GM23338 (cell line): ENCODE measurements around the gene OMP. TPM values are rescaled to one million over a fixed set of nuclear protein-coding genes. Genes with fewer than 3 reads are reported as not detected.

Experiments used
- ATAC-seq: fragments of 200-7000 bp; cut with Tn5 transposase; 3 replicates; pipeline ENCODE4 v1.9.1; 2020
- DNase-seq: peaks from one replicate; pipeline ENCODE4 v3.0.0-alpha.2; 2015; ENCODE audit warnings: low spot score
- H2AFZ ChIP-seq: fragments of 200-600 bp; sonication (generic); 2 replicates; pipeline ENCODE4 v1.8.0; 2016; ENCODE audit warnings: antibody characterized with exemption, mild to moderate bottlenecking, moderate library complexity
- H3F3A ChIP-seq: fragments of 200-600 bp; sonication (generic); replicated peaks from 2 replicates; pipeline ENCODE4 v1.8.0; 2017; ENCODE audit warnings: antibody characterized with exemption, mixed run types, low read depth
- H3K27ac ChIP-seq: fragments of 200-600 bp; sonication (generic); 2 replicates; pipeline ENCODE4 v1.6.1; 2016; ENCODE audit warnings: low read depth
- H3K27me3 ChIP-seq: fragments of 200-600 bp; sonication (generic); 2 replicates; pipeline ENCODE4 v1.8.0; 2016; ENCODE audit warnings: mild to moderate bottlenecking, mixed run types, moderate library complexity; ENCODE audit not compliant: insufficient read depth
- H3K36me3 ChIP-seq: fragments of 200-600 bp; sonication (generic); 2 replicates; pipeline ENCODE4 v1.8.0; 2016; ENCODE audit warnings: mild to moderate bottlenecking; ENCODE audit not compliant: insufficient read depth
- H3K4me1 ChIP-seq: fragments of 200-600 bp; sonication (generic); 2 replicates; pipeline ENCODE4 v1.8.0; 2016; ENCODE audit warnings: mild to moderate bottlenecking, moderate library complexity; ENCODE audit not compliant: insufficient read depth
- H3K4me2 ChIP-seq: fragments of 200-600 bp; sonication (generic); 2 replicates; pipeline ENCODE4 v1.7.1; 2017; ENCODE audit warnings: mixed run types
- H3K4me3 ChIP-seq: fragments of 200-600 bp; sonication (generic); 2 replicates; pipeline ENCODE4 v1.6.1; 2016; ENCODE audit warnings: mixed run types
- H3K79me2 ChIP-seq: fragments of 200-600 bp; sonication (generic); replicated peaks from 2 replicates; pipeline ENCODE4 v1.8.0; 2017; ENCODE audit warnings: mild to moderate bottlenecking; ENCODE audit not compliant: insufficient read depth
- H3K9me2 ChIP-seq: fragments of 200-600 bp; sonication (generic); 2 replicates; pipeline ENCODE4 v1.8.0; 2017; ENCODE audit not compliant: insufficient read depth
- H4K20me1 ChIP-seq: fragments of 200-600 bp; sonication (generic); replicated peaks from 2 replicates; pipeline ENCODE4 v1.8.0; 2017; ENCODE audit warnings: mild to moderate bottlenecking; ENCODE audit not compliant: insufficient read depth
- H3K27ac Mint-ChIP-seq: 2 replicates; pipeline ENCODE4 v1.8.0; 2020; ENCODE audit warnings: inconsistent platforms, mild to moderate bottlenecking, moderate library complexity, mixed read lengths
- H3K27me3 Mint-ChIP-seq: 3 replicates; pipeline ENCODE4 v1.8.0; 2022; ENCODE audit warnings: low read depth, mild to moderate bottlenecking, moderate library complexity, mixed read lengths, inconsistent platforms; ENCODE audit not compliant: insufficient read depth, poor library complexity
- H3K36me3 Mint-ChIP-seq: 3 replicates; pipeline ENCODE4 v1.8.0; 2021; ENCODE audit warnings: low read depth, mild to moderate bottlenecking, inconsistent platforms, moderate library complexity, mixed read lengths
- H3K4me1 Mint-ChIP-seq: 3 replicates; pipeline ENCODE4 v1.8.0; 2020; ENCODE audit warnings: mild to moderate bottlenecking, inconsistent platforms, mixed read lengths
- H3K4me3 Mint-ChIP-seq: 3 replicates; pipeline ENCODE4 v1.8.0; 2021; ENCODE audit warnings: moderate library complexity, mild to moderate bottlenecking, inconsistent platforms, mixed read lengths
- H3K9me3 Mint-ChIP-seq: 3 replicates; pipeline ENCODE4 v1.8.0; 2020; ENCODE audit warnings: moderate library complexity, mild to moderate bottlenecking, inconsistent platforms, mixed read lengths
- CTCF ChIP-seq, 2 experiments: fragments of 200-600 bp in 1 of 2; sonication (generic) in 1 of 2; conservative IDR thresholded peaks; 2 replicates each; pipeline versions ENCODE4 v1.5.1 to v1.6.1; 2016 to 2017; ENCODE audit warnings: antibody characterized with exemption in 2 of 2, low read depth in 2 of 2, mild to moderate bottlenecking in 2 of 2, moderate library complexity in 1 of 2
- ETS1 ChIP-seq: IDR thresholded peaks from 2 replicates; pipeline ENCODE4 v1.6.1; 2016; ENCODE audit warnings: antibody characterized with exemption
- EZH2phosphoT487 ChIP-seq: fragments of 200-600 bp; sonication (generic); IDR thresholded peaks from one replicate; pipeline ENCODE4 v1.8.1; 2018; ENCODE audit warnings: antibody characterized with exemption; ENCODE audit not compliant: unreplicated experiment
- JUNB ChIP-seq: IDR thresholded peaks from one replicate; pipeline ENCODE4 v1.6.1; 2016; ENCODE audit warnings: antibody characterized with exemption; ENCODE audit not compliant: unreplicated experiment
- POLR2AphosphoS5 ChIP-seq: IDR thresholded peaks from 2 replicates; pipeline ENCODE4 v1.6.1; 2016; ENCODE audit warnings: antibody characterized with exemption, low read depth
- REST ChIP-seq: IDR thresholded peaks from one replicate; pipeline ENCODE4 v1.6.1; 2018; ENCODE audit warnings: antibody characterized with exemption; ENCODE audit not compliant: unreplicated experiment
- STAT1 ChIP-seq: IDR thresholded peaks from one replicate; pipeline ENCODE4 v1.6.1; 2016; ENCODE audit warnings: antibody characterized with exemption; ENCODE audit not compliant: unreplicated experiment
- ZNF331 ChIP-seq: fragments of 250-450 bp; sonication (Bioruptor Pico); IDR thresholded peaks from 2 replicates; pipeline ENCODE4 v1.5.0; 2020; ENCODE audit warnings: low read depth, mild to moderate bottlenecking, moderate library complexity
- polyA plus RNA-seq: library from polyadenylated mRNA; unstranded; fragments of >200 nt; fragmentation: Nextera tagmentation; extraction: Ambion mirVana; gene quantifications from 2 replicates; pipeline ENCODE4 v1.2.1, GENCODE V29; 2016
- total RNA-seq: library from RNA; depleted of rRNA; stranded (reverse); fragments of >200 nt; shearing (Covaris generic); gene quantifications from 2 replicates; pipeline ENCODE4 v1.2.3, GENCODE V29; 2014

OMP gene
- total and polyA plus RNA-seq, 2 experiments from 2014 or later, result 1.0 TPM; not detected in 1

- no peak for TF ChIP-seq JUNB
- no peak for TF ChIP-seq POLR2AphosphoS5
These were observed 2.2 kb upstream of the OMP start (continued) for GRCh38 chr11:77100166-77101042.

- Histone ChIP-seq H2AFZ (no peak overlapping the region), H3K4me3 (no peak overlapping the region), H3K9me2 (0 out of 2 replicates have a peak, but pooled peaks cover 5% of the 10 kb centered on the region), H3K4me1 (no peaks in the 10 kb centered on the region), H3K4me2 (no peak overlapping the region), H3K27me3 (no peaks in the 10 kb centered on the region), H3K27ac (no peak overlapping the region), H3F3A (no peaks in the 10 kb centered on the region), H4K20me1 (no peaks in the 10 kb centered on the region), H3K36me3 (no peaks in the 10 kb centered on the region), H3K79me2 (no peaks in the 10 kb centered on the region)
- peak; percentile 75 for ATAC-seq
- DNase-seq, result peak; percentile 74
- no peaks in the 10 kb centered on the region; the same call in 2 of the 3 replicates for H3K4me1 Mint-ChIP-seq
- H3K9me3 Mint-ChIP-seq, result peaks cover 22% of the 10 kb centered on the region
- peaks cover 10% of the 10 kb centered on the region for H3K27me3 Mint-ChIP-seq
- TF ChIP-seq CTCF (conservative IDR thresholded peaks at IDR 0.05; ENCODE audit: low read depth in 2 of 2) (peak; percentile 73 to 79), EZH2phosphoT487 (no peak)
- no peak overlapping the region for H3K27ac Mint-ChIP-seq
- H3K36me3 Mint-ChIP-seq, result peaks cover 15% of the 10 kb centered on the region
- no peak overlapping the region for H3K4me3 Mint-ChIP-seq
These were observed 1.6 kb upstream of the OMP start for GRCh38 chr11:77101043-77101537.

GRCh38 chr11:77103319-77103718 lies 679 bp downstream of the OMP start:
- 0 out of 2 replicates have a peak, but pooled peaks cover 5% of the 10 kb centered on the region for H3K9me2 ChIP-seq
- no peak overlapping the region for H2AFZ ChIP-seq
- no peaks in the 10 kb centered on the region for H3F3A ChIP-seq
- no peak for DNase-seq
- no peak for ATAC-seq
- H3K27ac Mint-ChIP-seq, result no peak overlapping the region
- H4K20me1 ChIP-seq, result no peaks in the 10 kb centered on the region
- H3K4me3 Mint-ChIP-seq, result no peak overlapping the region
- no peaks in the 10 kb centered on the region for H3K4me1 ChIP-seq
- no peaks in the 10 kb centered on the region for H3K27me3 ChIP-seq
- H3K9me3 Mint-ChIP-seq, result peaks cover 17% of the 10 kb centered on the region
- H3K36me3 Mint-ChIP-seq, result peaks cover 13% of the 10 kb centered on the region
- H3K27ac ChIP-seq, result no peak overlapping the region
- H3K27me3 Mint-ChIP-seq, result peaks cover 15% of the 10 kb centered on the region
- no peak overlapping the region for H3K4me2 ChIP-seq
- no peaks in the 10 kb centered on the region for H3K79me2 ChIP-seq
- H3K36me3 ChIP-seq, result no peaks in the 10 kb centered on the region
- no peak overlapping the region for H3K4me3 ChIP-seq
- no peaks in the 10 kb centered on the region; the same call in 2 of the 3 replicates for H3K4me1 Mint-ChIP-seq
- no peak for TF ChIP-seq ZNF331
- no peak for TF ChIP-seq REST
- TF ChIP-seq STAT1, result no peak
- TF ChIP-seq POLR2AphosphoS5, result no peak
- no peak for TF ChIP-seq ETS1
- TF ChIP-seq EZH2phosphoT487, result no peak
